Vagina (tissue), 2 donors: ENCODE data around the gene FSIP1.

Experiments used
- POLR2A ChIP-seq, 2 donors: fragments of 450-650 bp; IDR thresholded peaks; one replicate each; pipeline ENCODE4 v1.6.1; 2017; ENCODE audit warnings: antibody characterized with exemption in 2 of 2, mild to moderate bottlenecking in 2 of 2, moderate library complexity in 2 of 2
- TF ChIP-seq, protein P1 (sequence below), 3 experiments: fragments of 450-650 bp in 2 of 3; fragments of 200-600 bp in 1 of 3; sonication (generic) in 1 of 3; IDR thresholded peaks; one replicate each; pipeline ENCODE4 v1.5.1; 2017 to 2019; ENCODE audit warnings: antibody characterized with exemption in 3 of 3, mild to moderate bottlenecking in 2 of 3, moderate library complexity in 2 of 3

DNA sequence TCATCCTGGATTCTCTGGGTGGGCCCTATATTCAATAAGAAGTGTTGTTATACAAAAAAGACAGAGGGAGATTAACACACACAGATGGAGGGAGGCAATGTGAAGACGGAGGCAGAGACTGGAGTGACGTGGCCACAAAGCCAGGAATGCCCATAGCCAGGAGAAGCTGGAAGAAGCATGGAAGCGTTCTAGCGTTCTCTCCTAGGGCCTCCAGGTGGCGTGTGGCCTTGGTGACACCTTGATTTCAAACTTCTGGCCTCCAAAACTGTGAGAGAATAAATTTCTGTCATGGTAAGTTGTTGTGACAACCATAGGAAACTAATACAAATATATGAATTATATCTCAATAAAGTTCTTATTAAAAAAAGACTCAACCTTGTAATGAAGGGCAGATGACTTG lies 180.5 kb downstream of the FSIP1 start:
- no peak for TF ChIP-seq POLR2A (IDR thresholded peaks at IDR 0.05)
- TF ChIP-seq, protein P1, sequence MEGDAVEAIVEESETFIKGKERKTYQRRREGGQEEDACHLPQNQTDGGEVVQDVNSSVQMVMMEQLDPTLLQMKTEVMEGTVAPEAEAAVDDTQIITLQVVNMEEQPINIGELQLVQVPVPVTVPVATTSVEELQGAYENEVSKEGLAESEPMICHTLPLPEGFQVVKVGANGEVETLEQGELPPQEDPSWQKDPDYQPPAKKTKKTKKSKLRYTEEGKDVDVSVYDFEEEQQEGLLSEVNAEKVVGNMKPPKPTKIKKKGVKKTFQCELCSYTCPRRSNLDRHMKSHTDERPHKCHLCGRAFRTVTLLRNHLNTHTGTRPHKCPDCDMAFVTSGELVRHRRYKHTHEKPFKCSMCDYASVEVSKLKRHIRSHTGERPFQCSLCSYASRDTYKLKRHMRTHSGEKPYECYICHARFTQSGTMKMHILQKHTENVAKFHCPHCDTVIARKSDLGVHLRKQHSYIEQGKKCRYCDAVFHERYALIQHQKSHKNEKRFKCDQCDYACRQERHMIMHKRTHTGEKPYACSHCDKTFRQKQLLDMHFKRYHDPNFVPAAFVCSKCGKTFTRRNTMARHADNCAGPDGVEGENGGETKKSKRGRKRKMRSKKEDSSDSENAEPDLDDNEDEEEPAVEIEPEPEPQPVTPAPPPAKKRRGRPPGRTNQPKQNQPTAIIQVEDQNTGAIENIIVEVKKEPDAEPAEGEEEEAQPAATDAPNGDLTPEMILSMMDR (IDR thresholded peaks at IDR 0.05) = no peak
